ENCODE results near the gene MARVELD1. TPM values are rescaled to one million over a fixed set of nuclear protein-coding genes. Genes with fewer than 3 reads are reported as not detected.
"Not testable (repeated sequence)": the region's sequence is repeated elsewhere in the genome, so short reads cannot be mapped to it uniquely, and the experiment has no call there.

MARVELD1 gene
- total RNA-seq = 12.1 TPM

GRCh38 chr10:97713339-97713825 lies at the start of gene MARVELD1:
Gene MARVELD1 (plus strand): TSS chr10:97713730. CDS start chr10:97713877, 147 bp downstream.
- ATAC-seq = no peak

DNA sequence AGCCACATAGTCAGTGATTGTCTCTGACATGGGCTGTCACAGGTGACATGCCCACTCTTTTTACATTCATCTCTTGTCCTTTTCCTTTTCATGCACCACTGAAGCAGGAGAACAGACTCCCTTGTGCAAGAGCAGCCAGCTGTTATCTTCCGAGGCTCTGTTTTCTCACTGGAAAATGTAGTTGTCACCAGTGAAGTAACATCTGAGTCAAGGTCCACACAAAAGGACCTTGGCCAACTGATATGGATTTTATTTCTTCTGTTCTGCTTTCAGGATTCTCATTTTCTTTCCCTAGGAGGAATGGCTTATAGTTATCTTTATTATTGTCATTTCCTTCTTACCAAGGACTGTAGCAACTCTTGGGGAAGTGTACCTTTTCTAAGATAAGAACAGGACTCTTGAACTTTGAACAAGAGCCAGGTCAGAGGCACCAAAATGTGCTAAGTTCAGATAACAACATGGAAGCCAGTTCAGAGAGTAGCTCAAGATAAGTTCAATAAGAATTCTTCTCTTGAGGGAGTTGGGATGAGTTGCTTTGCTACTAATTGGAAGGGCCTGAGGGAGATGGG lies 49.2 kb upstream of the MARVELD1 start:
- no peak for ATAC-seq

DNA sequence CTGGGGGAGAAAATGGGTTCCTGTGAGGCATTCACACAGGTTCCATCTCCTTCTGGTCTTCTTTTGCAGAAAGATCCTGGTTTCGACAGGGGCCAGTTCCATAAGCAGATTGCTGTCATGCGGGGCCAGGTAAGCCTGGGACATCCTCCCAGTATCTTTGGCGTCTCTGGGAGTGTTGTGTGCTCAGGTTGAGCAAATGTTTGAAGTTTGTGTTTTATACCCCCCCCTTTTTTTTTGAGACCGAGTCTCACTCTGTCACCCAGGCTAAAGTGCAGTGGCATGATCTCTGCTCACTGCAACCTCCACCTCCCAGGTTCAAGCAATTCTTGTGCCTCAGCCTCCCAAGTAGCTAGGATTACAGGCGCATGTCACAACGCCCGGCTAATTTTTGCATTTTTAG lies 46.5 kb upstream of the MARVELD1 start:
- ATAC-seq = no peak

DNA sequence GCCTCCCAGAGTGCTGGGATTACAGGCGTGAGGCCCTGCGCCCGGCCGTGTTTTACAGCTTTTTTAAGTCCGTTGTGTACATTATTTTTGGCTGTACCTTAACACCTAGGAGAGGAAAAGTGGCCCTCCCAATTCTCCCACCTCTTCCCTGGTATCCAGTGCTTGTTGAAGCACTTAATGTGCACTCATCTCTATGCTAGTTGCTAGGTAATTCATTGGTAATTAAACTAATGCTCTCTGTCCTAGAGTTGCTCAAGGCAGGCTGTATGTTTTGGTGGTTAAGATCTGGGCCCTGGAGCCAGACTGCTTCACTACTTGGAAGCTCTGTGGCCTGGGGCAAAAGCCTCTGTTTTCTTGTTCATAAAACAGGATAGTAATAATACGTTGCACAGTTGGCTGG lies 46.1 kb upstream of the MARVELD1 start:
- no peak for ATAC-seq

GRCh38 chr10:97669571-97669970 lies 44.0 kb upstream of the MARVELD1 start:
- no peak for ATAC-seq

DNA sequence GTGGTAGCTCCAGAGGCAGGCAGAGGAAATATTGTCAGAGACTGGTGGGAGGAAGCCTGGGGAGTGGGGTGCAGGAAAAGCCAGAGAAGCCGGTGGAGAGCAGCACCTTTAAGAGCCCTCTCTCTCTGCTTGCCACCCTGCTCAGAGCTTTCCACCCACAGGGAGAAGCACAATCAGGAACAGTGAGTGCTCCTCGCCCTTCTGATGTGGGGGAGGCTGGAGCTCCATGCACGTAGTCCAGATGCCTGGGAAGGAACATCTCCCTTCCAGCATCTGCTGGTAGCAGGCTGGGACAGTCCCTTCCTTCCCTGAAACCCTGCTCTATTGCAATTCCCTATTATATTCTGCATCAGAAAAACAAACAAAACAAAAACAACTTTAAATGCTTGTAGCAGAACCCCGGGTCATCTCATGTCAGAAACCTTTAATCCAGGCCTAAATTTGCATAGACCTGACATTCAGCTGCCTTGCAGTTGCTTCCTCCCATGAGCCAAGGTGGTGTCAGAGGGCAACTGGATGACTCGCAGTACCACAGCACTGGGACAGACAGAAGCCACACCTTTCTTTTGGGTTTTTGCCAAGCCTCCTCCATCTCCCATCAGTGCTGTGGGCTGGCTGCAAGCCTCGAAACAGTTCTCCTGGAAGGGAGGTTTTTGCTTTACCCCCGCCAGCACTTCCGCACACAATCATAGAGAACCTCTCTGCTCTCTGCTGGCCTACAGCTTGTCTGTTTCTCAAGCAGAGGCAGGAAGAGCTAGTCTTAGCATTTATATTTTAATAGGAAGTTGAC lies 39.6 kb upstream of the MARVELD1 start:
- peak; percentile 33 for ATAC-seq

DNA sequence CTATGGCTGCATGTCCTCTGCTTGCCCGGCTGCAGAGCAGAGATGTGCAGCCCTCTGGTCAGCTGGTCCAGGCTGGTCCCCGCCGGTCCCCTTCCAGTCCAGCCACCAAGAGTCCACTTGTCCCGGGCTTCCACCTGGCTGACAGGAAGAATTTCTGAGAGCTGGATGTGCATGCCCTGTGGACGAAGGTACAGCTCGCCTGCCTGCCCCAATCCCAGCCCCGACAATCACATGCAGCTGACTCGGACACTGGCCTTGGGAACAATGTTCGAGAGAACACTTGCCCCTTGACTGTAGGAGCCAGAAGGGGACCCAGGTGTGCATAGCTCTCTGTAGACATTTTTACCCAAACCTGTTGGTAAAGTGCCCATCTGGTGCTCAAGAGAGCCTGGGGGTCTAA lies 38.3 kb upstream of the MARVELD1 start:
- no peak for ATAC-seq

DNA sequence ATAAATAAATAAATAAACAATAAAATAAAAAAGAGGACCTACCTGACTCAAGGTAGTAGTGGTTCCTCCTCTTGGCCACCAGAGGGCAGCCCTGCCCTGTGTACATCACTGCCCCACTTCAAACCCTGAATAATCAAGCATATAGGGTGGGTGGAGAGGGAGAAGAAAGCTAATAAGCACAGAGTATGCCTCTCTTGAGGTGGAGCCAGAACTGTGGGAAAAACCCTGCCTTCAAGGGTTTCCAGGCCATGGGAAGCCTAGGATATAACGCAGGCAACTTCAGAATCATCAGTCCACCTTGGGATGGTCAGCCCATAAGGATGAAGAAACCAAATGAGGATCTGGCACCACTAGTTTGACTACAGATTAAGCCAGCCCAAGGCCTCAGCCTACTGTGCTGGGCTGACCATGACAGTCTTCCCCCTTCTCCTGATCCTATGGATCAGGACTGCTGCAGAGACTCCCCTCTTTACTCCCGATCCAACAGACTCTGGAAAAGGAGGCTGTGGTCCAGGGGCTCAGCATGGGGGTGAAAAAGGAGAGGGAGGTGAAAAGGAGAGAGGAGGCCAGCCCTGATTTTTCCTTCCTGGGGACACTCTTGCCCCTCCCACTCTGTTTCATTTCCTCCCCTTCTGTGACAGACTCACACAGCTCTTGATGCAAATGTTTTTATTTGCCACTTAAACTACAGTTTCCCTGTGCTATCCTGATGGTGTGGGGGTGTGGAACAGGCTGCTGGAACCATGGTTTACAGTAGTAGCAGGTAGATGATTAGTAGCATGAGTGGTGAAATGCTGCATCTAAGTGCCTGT lies 36.6 kb upstream of the MARVELD1 start:
- peak; percentile 71 for ATAC-seq

DNA sequence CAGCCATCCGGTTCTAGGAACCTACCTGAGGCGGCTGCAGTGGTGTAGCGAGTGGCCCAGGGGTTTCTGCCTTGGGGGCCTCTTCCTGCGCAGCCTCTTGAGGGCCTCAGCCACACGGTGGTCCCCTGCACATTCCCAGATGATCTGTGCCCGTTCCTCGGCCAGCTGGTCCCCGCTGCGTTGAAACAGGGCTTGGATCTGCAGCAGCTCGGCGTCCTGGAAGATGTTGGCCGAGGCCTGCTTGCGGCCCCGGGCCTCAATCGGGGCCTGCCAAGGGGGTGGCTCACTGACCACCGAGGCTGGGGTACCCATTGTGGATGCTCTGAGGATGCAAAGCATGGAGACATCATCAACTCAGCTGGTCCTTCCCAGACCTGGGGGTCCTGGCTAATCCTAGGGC lies 33.9 kb upstream of the MARVELD1 start:
- ATAC-seq = no peak

DNA sequence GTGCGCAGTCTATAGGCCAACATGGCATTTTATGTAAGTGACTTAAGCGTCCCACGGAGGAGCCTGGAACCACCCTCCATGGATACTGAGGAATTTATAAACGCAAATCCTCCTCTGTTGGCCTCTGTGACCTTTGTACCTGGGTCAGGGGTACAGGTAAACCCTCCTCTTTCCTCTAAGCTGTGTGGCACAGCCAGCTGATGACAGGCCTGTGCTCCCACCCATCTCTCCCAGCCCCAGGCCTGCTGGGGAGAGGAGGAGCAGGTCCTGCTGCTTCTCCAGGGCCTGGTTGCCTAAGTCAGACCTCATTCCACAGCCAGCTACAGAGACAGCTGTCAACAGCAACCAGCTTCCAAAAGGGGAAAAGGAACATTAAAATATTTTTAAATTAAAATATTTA lies 31.5 kb upstream of the MARVELD1 start:
- no peak for ATAC-seq

- ATAC-seq = no peak
Measured at GRCh38 chr10:97683556-97684367, 29.8 kb upstream of the MARVELD1 start.

DNA sequence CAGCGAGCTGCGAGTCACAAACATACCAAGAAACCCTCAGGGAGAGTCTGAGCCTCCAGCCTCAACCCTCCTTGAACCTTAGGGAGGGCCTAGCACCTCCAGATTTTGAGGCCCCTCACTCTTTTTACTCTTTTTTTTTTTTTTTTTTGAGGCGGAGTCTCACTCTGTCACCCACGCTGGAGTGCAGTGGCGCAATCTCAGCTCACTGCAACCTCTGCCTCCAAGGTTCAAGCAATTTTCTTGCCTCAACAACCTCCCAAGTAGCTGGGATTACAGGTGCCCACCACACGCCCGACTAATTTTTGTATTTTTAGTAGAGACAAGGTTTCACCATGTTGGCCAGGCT lies 29.2 kb upstream of the MARVELD1 start:
- not testable (repeated sequence) for ATAC-seq

DNA sequence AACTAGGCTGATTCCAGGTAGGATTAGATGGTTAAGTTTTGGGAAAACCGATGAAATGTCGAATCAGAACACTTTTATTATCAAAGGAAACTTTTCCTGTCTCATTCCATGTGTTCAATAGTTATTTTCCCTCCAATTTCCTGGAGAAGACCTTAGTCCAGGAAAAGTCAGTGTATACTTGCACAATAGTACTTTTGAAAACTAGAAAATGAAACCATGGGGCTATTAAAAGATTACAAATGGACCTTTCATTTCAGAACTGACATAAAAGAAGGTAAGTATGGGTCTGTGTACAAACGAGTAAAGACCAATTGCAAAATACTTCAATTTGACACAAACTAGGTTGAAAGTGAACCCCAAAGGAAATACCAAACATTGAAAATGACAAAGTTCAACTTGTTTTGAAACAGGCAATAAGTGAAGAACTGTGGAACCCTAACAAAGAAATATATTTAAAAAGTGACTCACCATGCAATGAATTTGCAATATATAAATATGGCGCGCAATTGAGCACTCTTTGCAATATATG lies 28.6 kb upstream of the MARVELD1 start:
- ATAC-seq = no peak

GRCh38 chr10:97685395-97685958 lies 28.1 kb upstream of the MARVELD1 start:
- no peak for ATAC-seq

- peak; percentile 1 for ATAC-seq
Measured at GRCh38 chr10:97686301-97686961, 27.1 kb upstream of the MARVELD1 start.

DNA sequence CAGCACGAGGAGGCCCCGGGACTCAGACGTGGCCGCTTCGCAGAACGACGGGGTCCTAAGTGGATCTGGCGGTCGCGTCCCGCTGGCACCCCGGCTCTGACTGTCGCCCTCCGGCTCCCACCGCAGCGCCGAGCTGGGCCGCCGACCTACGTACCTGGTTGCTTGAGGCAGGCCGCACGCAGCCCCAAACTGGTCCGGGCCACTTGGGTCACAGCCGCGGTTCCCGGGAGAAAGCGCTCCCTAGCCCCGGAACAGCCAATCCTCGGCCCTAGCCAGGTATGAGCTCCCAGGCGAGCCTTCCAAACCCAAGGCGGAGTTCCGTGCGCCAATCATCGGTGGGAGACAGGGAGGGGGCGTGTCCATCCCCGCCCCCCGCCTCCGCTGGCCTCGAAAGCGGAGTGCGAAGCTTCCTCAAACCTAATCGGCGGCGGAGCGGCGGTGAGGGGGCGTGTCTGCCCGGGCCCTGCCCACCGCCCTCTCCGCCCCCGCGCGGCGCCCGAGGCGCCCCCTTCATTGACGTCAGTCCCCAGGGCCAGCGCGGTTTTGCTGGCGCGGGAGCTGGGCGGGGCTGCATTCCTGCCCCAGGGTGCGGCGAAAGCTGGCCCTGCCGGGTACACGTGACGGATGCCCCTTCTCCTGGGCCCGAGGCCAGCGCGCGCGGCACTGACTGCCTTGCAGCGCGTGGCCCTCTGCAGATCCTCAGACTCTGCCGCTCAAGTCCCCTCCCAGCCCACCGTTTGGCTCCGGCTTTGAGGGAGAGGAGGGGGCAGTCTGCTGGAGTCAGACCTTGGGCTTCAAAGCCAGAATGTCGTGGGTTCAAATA lies 26.4 kb upstream of the MARVELD1 start, which contains the start of gene AVPI1:
TSS of gene AVPI1 (minus strand) at position 280 of the 823 bp plus-strand sequence. CDS start 7,336 bp downstream, outside the sequence.
- ATAC-seq = peak; percentile 94

DNA sequence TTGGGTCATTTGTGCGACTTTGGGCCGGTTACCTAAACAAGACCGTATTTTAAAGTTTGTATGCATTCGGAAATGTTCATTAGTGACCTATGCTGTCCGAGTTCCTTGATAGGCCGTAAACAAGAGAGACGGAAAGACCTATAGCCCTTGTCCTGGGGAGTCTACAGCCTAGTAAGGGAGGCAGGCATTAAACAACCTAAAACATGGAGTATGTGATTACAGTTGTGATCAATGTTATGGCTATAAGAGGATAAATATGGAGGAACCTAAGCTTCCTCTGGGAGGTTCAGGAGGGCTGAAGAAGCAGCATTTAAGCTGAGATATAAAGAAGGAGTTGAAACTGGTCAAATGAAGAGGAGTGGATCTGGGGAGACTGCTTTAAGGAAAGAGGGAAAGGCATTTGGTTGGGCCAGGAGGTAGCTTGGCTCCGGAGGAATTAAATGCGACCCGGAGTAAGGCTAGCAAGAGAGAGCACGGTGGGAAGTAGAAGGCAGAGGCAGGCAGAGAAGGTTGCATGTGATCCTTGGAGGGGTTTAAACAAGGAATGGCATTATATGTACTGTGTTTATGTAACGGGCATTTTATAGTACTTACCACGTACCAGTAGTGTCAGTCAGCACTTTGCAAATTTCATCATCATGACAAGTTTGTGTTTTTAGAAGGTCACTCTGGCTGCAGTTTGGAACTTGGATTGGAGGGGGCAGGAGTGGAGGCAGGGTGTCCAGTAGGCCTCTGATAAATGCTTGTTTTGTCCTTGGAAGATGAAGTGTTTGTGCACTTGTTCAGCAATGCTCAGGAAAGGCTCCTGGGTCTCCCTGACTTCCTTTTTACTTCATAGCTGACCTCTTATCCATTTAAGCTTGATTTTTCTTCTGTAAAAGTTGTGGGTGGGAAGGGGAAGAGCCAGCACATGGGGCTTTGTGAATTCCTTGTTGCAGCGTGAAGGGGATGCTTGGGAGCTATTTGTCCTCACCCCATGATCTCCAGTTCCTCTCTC lies 25.4 kb upstream of the MARVELD1 start:
- no peak for ATAC-seq

- ATAC-seq = peak; percentile 53
Measured at GRCh38 chr10:97689559-97690020, 23.9 kb upstream of the MARVELD1 start.

- ATAC-seq = no peak
Measured at GRCh38 chr10:97690133-97690532, 23.4 kb upstream of the MARVELD1 start.
